ENCODE measurements around the gene LRRC4C.

GRCh38 chr11:40190294-40190693 is 1269.2 kb downstream of the LRRC4C start:
- no peak for TF ChIP-seq CTCF (conservative IDR thresholded peaks at IDR 0.05; ENCODE audit: low read depth, low read length)
- TF ChIP-seq EZH2phosphoT487 (IDR thresholded peaks at IDR 0.05; ENCODE audit: borderline replicate concordance, low read length), result no peak
